ENCODE data around the gene TAF8.

GRCh38 chr6:42038163-42038562 lies 12.2 kb upstream of the TAF8 start:
- TF ChIP-seq CTCF (IDR thresholded peaks at IDR 0.05) = no peak
- no peak for TF ChIP-seq POLR2A (IDR thresholded peaks at IDR 0.05)
